Heart right ventricle (tissue), 16 donors: Measurements from ENCODE around the gene FAM83F. TPM values are rescaled to one million over a fixed set of nuclear protein-coding genes. Genes with fewer than 3 reads are reported as not detected.

ENCODE experiments used
- ATAC-seq, 8 donors: fragments of 200-7000 bp; cut with Tn5 transposase; one replicate each; pipeline ENCODE4 v1.9.1; 2020; ENCODE audit warnings: mild to moderate bottlenecking in 8 of 8, moderate library complexity in 8 of 8, moderate number of reproducible peaks in 1 of 8
- DNase-seq, 2 donors: peaks; one replicate each; pipeline ENCODE4 v3.0.0-alpha.2; 2020
- H3K27ac ChIP-seq, 10 donors: fragments of 200-600 bp; sonication (generic) in 2 of 10; one replicate each; pipeline versions ENCODE4 v1.5.0 to v1.8.0; 2020 to 2022; ENCODE audit warnings: mild to moderate bottlenecking in 3 of 10
- H3K27me3 ChIP-seq, 7 donors: fragments of 200-600 bp; one replicate each; pipeline ENCODE4 v1.8.0; 2021 to 2022; ENCODE audit warnings: mild to moderate bottlenecking in 2 of 7
- H3K36me3 ChIP-seq, 9 donors: fragments of 200-600 bp; sonication (generic) in 1 of 9; one replicate each; pipeline versions ENCODE4 v1.5.0 to v1.8.0; 2020 to 2022; ENCODE audit warnings: mild to moderate bottlenecking in 2 of 9
- H3K4me1 ChIP-seq, 9 donors: fragments of 200-600 bp; sonication (generic) in 1 of 9; one replicate each; pipeline versions ENCODE4 v1.5.0 to v1.8.0; 2020 to 2022; ENCODE audit warnings: mild to moderate bottlenecking in 4 of 9
- H3K4me3 ChIP-seq, 10 donors: fragments of 200-600 bp; sonication (generic) in 2 of 10; one replicate each; pipeline versions ENCODE4 v1.5.0 to v1.8.0; 2020 to 2022; ENCODE audit warnings: mild to moderate bottlenecking in 7 of 10, moderate library complexity in 2 of 10
- H3K9me3 ChIP-seq, 11 donors: fragments of 200-600 bp in 10 of 11; sonication (generic) in 2 of 11; one replicate each; pipeline versions ENCODE4 v1.5.0 to v1.8.0; 2013 to 2022; ENCODE audit warnings: mild to moderate bottlenecking in 2 of 11, control low read depth in 1 of 11, moderate library complexity in 1 of 11
- WGBS, 2 donors: extraction: QIAGEN DNeasy Blood & Tissue Kit; methylation state at CpG; one replicate each; pipeline ENCODE4 v1.1.7; 2013; ENCODE audit warnings: inconsistent platforms in 1 of 2; 5-methylcytosine and 5-hydroxymethylcytosine counted together
- intact Hi-C, 10 donors: fragments of 100-400 bp; cut with DNase I; formaldehyde crosslinking; loops; one replicate each; pipeline versions ENCODE4 v1.11.1 to v1.14.2; 2022
- polyA plus RNA-seq, 2 donors: library from polyadenylated mRNA; stranded (reverse); fragments of 200-250 nt; gene quantifications; one replicate each; pipeline ENCODE4 v1.2.3, GENCODE V29; 2013
- total RNA-seq, 10 donors: library from RNA; stranded (reverse); fragmentation: NEBNext Ultra II Directional in 3 of 10; extraction: Animal tissue kit (Norgen Biotek cat#: 25700) in 3 of 10; gene quantifications; one replicate each; pipeline versions ENCODE4 v1.2.1 to v1.2.4, GENCODE V29; 2021 to 2023
- TF ChIP-seq, protein P1 (sequence below), 9 donors: fragments of 200-600 bp; sonication (generic) in 2 of 9; IDR thresholded peaks; one replicate each; pipeline versions ENCODE4 v1.5.0 to v1.8.0; 2021 to 2022; ENCODE audit warnings: antibody characterized with exemption in 9 of 9, mild to moderate bottlenecking in 5 of 9, moderate library complexity in 1 of 9
- donor health status: Arrhythmogenic right ventricular cardiomyopathy.
- donor health status: ischemic (EF 13 %, LVEDD 7.1; RV severe dilation, severe dysfunction).
- donor health status: healthy with polysubstance abuse.
- donor health status: DM: no; HTN: yes; CAD: no.
- donor health status: DM: no; HTN: no; CAD: no.
- donor health status: ischemic (EF 25% LVEDD 6.9; RV normal size, moderate dysfunction).
- donor health status: ischemic (EF 25% LVEDD 5.7; RV mildly dilated, moderate dysfunction).
- donor health status: healthy.
- donor health status: DM: yes; HTN: yes; CAD: no.
- donor health status: Ischemic cardiomyopathy.
- donor health status: ischemic (EF 35%, LVEDD 5.7; RV mildly dilated, moderate dysfunction).
- donor health status: nonischemic (EF 11% LVEDD 7.7; RV severe dilation, severe dysfunction).
- donor health status: DM: yes; HTN: yes; CAD: no.
- donor health status: PGD.
- donor health status: ischemic (EF 29% LVEDD 5.4; RV normal size, mild dysfunction).
- donor health status: nonischemic (EF 23%, LVEDD 6.1; RV moderate dilation, normal function).

The FAM83F gene
- total and polyA plus RNA-seq, 12 donors: 1.1 to 9.7 (median 2.3) TPM

DNA sequence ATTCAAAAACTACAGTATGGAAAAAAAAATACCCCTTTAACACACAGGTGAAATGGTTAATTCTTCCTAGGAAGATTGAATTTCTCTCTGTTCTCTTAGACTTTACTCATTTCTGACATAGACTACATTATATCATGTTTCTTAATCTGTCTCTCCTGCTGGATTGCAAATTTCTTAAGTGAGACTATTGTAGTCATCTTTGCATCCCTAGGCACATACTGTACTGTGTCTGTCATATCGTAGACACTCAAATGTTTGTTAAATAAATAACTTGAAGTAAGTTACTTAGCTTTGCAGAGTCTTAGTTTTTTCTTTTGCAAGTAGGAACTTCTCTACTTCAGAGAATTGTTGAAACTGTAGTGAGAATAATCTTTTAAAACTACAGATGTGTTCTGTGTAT, 58.7 kb downstream of the FAM83F start:
- H3K27me3 ChIP-seq: no peaks in the 10 kb centered on the region
- H3K9me3 ChIP-seq: no peaks in the 10 kb centered on the region
- no peak overlapping the region for H3K4me3 ChIP-seq
- H3K27ac ChIP-seq: no peak overlapping the region
- ATAC-seq (no peak), DNase-seq (no peak)
- TF ChIP-seq, protein P1, sequence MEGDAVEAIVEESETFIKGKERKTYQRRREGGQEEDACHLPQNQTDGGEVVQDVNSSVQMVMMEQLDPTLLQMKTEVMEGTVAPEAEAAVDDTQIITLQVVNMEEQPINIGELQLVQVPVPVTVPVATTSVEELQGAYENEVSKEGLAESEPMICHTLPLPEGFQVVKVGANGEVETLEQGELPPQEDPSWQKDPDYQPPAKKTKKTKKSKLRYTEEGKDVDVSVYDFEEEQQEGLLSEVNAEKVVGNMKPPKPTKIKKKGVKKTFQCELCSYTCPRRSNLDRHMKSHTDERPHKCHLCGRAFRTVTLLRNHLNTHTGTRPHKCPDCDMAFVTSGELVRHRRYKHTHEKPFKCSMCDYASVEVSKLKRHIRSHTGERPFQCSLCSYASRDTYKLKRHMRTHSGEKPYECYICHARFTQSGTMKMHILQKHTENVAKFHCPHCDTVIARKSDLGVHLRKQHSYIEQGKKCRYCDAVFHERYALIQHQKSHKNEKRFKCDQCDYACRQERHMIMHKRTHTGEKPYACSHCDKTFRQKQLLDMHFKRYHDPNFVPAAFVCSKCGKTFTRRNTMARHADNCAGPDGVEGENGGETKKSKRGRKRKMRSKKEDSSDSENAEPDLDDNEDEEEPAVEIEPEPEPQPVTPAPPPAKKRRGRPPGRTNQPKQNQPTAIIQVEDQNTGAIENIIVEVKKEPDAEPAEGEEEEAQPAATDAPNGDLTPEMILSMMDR (IDR thresholded peaks at IDR 0.05): no peak
- no peaks in the 10 kb centered on the region for H3K36me3 ChIP-seq
- H3K4me1 ChIP-seq: peaks cover 0 to 62% (median 39%) of the 10 kb centered on the region in 9 donors
- WGBS, 2 donors: 79 to 80% methylated on average over 1 of the region's 1 CpG
- intact Hi-C loops: loop anchor here in 4 of 10 donors (10.0 kb wide), 2 partner anchors 51 to 221 kb away; no protein-coding TSS in a partner anchor

DNA sequence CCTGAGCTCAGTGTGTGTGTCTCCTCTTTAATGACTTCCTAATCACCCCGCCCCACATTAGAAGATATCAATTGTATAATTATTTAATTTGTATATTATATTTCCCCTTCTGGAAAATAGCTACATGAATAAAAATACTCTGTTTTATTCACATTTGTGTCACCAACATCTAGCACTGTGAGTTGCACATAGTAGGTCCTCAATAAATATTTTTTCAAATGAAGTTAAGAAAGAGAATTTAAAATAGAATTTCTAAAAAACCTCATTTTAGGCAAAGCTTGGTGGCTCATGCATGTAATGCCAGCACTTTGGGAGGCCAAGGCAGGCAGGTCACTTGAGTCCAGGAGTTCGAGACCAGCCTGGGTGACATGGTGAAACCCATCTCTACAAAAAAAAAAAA, 59.7 kb downstream of the FAM83F start:
- ATAC-seq (no peak), DNase-seq (no peak)
- 95 to 99% methylated on average over 2 of the region's 2 CpGs for WGBS, 2 donors
- Histone ChIP-seq H3K36me3 (no peaks in the 10 kb centered on the region), H3K27ac (no peak overlapping the region), H3K27me3 (no peaks in the 10 kb centered on the region), H3K4me1 (peaks cover 0 to 66% (median 42%) of the 10 kb centered on the region in 9 donors), H3K9me3 (no peaks in the 10 kb centered on the region), H3K4me3 (no peak overlapping the region)
- intact Hi-C loops: loop anchor here in 4 of 10 donors (10.0 kb wide), 2 partner anchors 50 to 220 kb away; no protein-coding TSS in a partner anchor
- TF ChIP-seq, protein P1 (IDR thresholded peaks at IDR 0.05): no peak

DNA sequence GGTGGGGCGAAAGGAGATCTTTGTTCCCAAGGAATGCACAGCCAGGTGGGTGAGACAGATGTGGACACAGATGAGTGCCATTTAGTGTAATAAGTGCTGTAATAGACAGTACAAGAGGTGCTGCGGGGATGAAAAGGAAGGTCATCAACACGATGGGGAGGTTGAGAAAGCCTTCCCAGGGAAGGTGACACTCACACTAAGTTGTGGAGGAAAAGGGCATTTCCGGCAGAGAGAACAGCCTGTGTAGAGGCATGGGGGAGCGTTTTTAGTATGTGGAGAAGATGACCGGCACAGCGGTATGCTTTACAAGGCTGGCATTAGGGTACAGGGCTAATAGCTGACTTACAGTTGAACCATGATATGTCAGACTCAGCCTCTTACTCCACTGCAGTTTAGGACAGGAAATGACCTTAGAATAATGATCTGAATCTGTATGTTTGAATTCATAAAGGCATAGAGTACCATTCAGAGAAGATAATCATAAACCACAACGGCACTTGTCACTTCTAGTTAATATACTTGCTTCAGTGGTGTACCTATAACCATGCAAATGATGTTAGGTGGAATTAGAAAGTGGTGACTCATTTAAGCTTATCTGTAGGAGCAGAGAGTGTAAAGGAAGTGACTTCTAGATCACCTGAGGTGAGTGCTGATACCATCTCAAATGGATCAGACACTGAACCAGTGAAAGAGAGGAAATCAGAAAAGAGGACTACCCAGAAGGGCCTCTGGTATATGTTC, 60.6 kb downstream of the FAM83F start:
- intact Hi-C loops: loop anchor here in 4 of 10 donors (10.0 kb wide), 2 partner anchors 49 to 219 kb away; no protein-coding TSS in a partner anchor

DNA sequence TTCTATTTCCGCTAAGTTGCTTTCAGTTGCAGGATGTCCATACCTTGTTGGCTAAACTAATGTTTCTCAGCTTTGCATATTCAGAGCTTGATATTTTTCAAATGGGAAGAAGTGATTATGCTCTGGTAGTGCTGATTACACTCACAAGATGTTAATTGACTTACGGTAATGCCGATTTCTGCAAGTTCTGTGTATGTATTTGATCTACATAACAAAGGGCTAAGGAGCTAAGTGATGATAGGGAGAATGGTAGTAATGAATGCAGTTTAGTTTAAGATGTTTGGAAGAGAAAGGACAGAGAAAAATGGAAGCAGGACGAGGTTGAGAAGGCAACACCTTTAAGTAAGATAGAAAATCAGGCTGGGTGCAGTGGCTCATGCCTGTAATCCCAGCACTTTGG, 61.4 kb downstream of the FAM83F start:
- WGBS, 2 donors: 85 to 91% methylated on average over 4 of the region's 4 CpGs

More for the DNA sequence above, 60.6 kb downstream of the FAM83F start:
- H3K36me3 ChIP-seq: no peaks in the 10 kb centered on the region
- H3K27ac ChIP-seq: peak overlapping the region in 1 of 10 donors; percentile 34
- WGBS, 2 donors: 76 to 78% methylated on average over 8 of the region's 8 CpGs
- TF ChIP-seq, protein P1 (IDR thresholded peaks at IDR 0.05): no peak
- ATAC-seq (peak in 1 of 8 donors; percentile 10), DNase-seq (no peak)
- no peak overlapping the region for H3K4me3 ChIP-seq
- H3K9me3 ChIP-seq: no peaks in the 10 kb centered on the region
- peaks cover 0 to 60% (median 35%) of the 10 kb centered on the region in 9 donors for H3K4me1 ChIP-seq
- no peaks in the 10 kb centered on the region for H3K27me3 ChIP-seq

More for the DNA sequence above, 61.4 kb downstream of the FAM83F start:
- no peak overlapping the region for H3K27ac ChIP-seq
- no peaks in the 10 kb centered on the region for H3K27me3 ChIP-seq
- TF ChIP-seq, protein P1 (IDR thresholded peaks at IDR 0.05): no peak
- H3K9me3 ChIP-seq: no peaks in the 10 kb centered on the region
- DNase-seq (no peak), ATAC-seq (no peak)
- H3K4me1 ChIP-seq: peaks cover 0 to 51% (median 31%) of the 10 kb centered on the region in 9 donors
- intact Hi-C loops: loop anchor here in 4 of 10 donors (10.0 kb wide), 2 partner anchors 49 to 219 kb away; no protein-coding TSS in a partner anchor
- no peak overlapping the region for H3K4me3 ChIP-seq
- H3K36me3 ChIP-seq: no peaks in the 10 kb centered on the region
